Natural killer cell (primary cell): ENCODE data around the gene JPH3. TPM values are rescaled to one million over a fixed set of nuclear protein-coding genes. Genes with fewer than 3 reads are reported as not detected.
"Not testable (repeated sequence)": the region's sequence is repeated elsewhere in the genome, so short reads cannot be mapped to it uniquely, and the experiment has no call there.

ENCODE experiments used
- ATAC-seq, 3 donors: fragments of 150-1000 bp in 2 of 3; fragments of 200-7000 bp in 1 of 3; cut with Tn5 transposase; 1 replicate in 1 of 3; 2 replicates in 2 of 3; pipeline ENCODE4 v1.10.0; 2021; ENCODE audit warnings: mild to moderate bottlenecking in 2 of 3, moderate library complexity in 2 of 3
- DNase-seq, 2 donors: peaks; one replicate each; pipeline versions ENCODE4 v3.0.0 to v3.0.0-alpha.2; 2013 to 2021; ENCODE audit warnings: mixed read lengths in 1 of 2
- H3K27ac ChIP-seq: one replicate; pipeline ENCODE4 v1.5.1; 2013; ENCODE audit warnings: mild to moderate bottlenecking, low read length
- H3K27me3 ChIP-seq: one replicate; pipeline ENCODE4 v1.6.1; 2013; ENCODE audit warnings: low read length; ENCODE audit not compliant: control insufficient read depth, insufficient read depth
- H3K36me3 ChIP-seq: one replicate; pipeline ENCODE4 v1.6.1; 2013; ENCODE audit warnings: low read length; ENCODE audit not compliant: control insufficient read depth, insufficient read depth
- H3K4me1 ChIP-seq: one replicate; pipeline ENCODE4 v1.6.1; 2013; ENCODE audit warnings: low read length; ENCODE audit not compliant: control insufficient read depth, insufficient read depth
- H3K4me3 ChIP-seq: one replicate; pipeline ENCODE4 v1.5.1; 2013; ENCODE audit warnings: low read length
- H3K9me3 ChIP-seq: one replicate; pipeline ENCODE4 v1.6.1; 2013; ENCODE audit warnings: low read length; ENCODE audit not compliant: control insufficient read depth, insufficient read depth
- H3K27ac Mint-ChIP-seq, 2 donors: one replicate each; pipeline ENCODE4 v1.8.0; 2022; ENCODE audit warnings: mild to moderate bottlenecking in 2 of 2, mixed read lengths in 2 of 2, moderate library complexity in 1 of 2
- H3K27me3 Mint-ChIP-seq, 2 donors: one replicate each; pipeline ENCODE4 v1.8.0; 2022; ENCODE audit warnings: low read depth in 2 of 2, mixed read lengths in 2 of 2
- H3K36me3 Mint-ChIP-seq: one replicate; pipeline ENCODE4 v1.8.0; 2022; ENCODE audit warnings: mixed read lengths
- H3K4me1 Mint-ChIP-seq, 2 donors: one replicate each; pipeline ENCODE4 v1.8.0; 2022; ENCODE audit warnings: mixed read lengths in 2 of 2
- H3K4me3 Mint-ChIP-seq: one replicate; pipeline ENCODE4 v1.8.0; 2022; ENCODE audit warnings: mild to moderate bottlenecking, moderate library complexity, mixed read lengths
- H3K9me3 Mint-ChIP-seq, 2 donors: one replicate each; pipeline ENCODE4 v1.8.0; 2022; ENCODE audit warnings: mixed read lengths in 2 of 2
- CTCF ChIP-seq: fragments of 200-600 bp; IDR thresholded peaks from one replicate; pipeline ENCODE4 v1.8.0; 2022; ENCODE audit warnings: antibody characterized with exemption
- WGBS: methylation state at CpG from one replicate; pipeline ENCODE4 v1.1.7; 2013; ENCODE audit warnings: missing lambda C conversion rate; ENCODE audit not compliant: insufficient coverage; 5-methylcytosine and 5-hydroxymethylcytosine counted together
- intact Hi-C: fragments of 100-400 bp; cut with micrococcal nuclease; formaldehyde crosslinking; loops from one replicate; pipeline ENCODE4 v1.14.2; 2022
- total RNA-seq, 4 donors: library from RNA; stranded (reverse); fragments of 120-200 nt in 1 of 4; gene quantifications; one replicate each; pipeline versions ENCODE4 v1.2.3 to v1.2.4, GENCODE V29; 2013 to 2022

JPH3 gene
- total RNA-seq, 3 donors from 2014 or later (not counting 1 experiment from before 2014, with no cell fraction given): not detected

DNA sequence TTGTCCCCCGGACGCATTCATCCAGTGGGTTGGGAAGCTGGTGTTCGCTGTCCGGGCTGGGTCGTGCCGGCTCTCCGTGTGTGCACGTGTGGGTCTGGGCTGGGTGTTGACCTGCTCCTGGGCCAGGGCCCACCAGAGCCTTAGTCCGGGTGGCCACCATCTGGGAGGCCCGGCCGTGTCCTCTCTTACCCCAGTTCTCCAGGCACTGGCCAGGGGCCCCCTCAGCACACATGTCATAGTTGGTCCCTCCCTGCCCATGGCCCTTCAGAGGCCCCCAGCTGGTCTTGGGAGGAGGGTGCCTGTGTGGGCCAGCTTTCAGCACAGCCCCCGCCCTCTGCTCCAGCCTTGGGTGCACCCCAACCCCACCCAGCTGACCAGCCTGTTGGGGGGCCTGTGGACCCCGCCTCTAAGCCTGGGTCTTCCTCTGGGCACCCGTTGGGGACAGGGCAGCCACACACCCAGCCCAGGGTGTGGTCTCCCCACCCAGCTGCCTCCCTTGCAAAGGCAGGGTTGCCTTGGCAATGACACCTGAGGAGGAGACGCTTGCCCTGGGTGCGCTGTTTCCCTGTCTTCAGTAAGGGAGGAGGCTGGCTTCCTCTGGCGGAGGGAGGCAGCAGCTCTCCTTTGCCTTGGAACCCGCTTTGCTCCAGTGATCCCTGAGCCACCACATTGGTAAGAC, 77.4 kb downstream of the JPH3 start:
- H3K4me1 ChIP-seq: peaks cover 6% of the 10 kb centered on the region
- no peak overlapping the region for H3K4me3 ChIP-seq
- no peak for ATAC-seq
- Mint-ChIP-seq H3K4me1 (peaks cover 5 to 12% of the 10 kb centered on the region in 2 donors), H3K9me3 (no peaks in the 10 kb centered on the region), H3K4me3 (no peak overlapping the region), H3K27ac (no peak overlapping the region), H3K27me3 (peaks cover 0 to 3% of the 10 kb centered on the region in 2 donors), H3K36me3 (no peaks in the 10 kb centered on the region)
- no peaks in the 10 kb centered on the region for H3K27me3 ChIP-seq
- H3K36me3 ChIP-seq: no peaks in the 10 kb centered on the region
- TF ChIP-seq CTCF: no peak
- 90% methylated on average over 18 of the region's 18 CpGs for WGBS
- H3K27ac ChIP-seq: no peak overlapping the region
- intact Hi-C loops: no loop called here
- no peaks in the 10 kb centered on the region for H3K9me3 ChIP-seq
- DNase-seq: no peak

GRCh38 chr16:87680272-87680644, 78.0 kb downstream of the JPH3 start:
- Histone ChIP-seq H3K27ac (no peak overlapping the region), H3K4me1 (peaks cover 6% of the 10 kb centered on the region), H3K27me3 (no peaks in the 10 kb centered on the region), H3K36me3 (no peaks in the 10 kb centered on the region), H3K9me3 (no peaks in the 10 kb centered on the region), H3K4me3 (no peak overlapping the region)
- intact Hi-C loops: no loop called here
- H3K36me3 Mint-ChIP-seq: no peaks in the 10 kb centered on the region
- TF ChIP-seq CTCF: no peak
- DNase-seq (no peak), ATAC-seq (no peak)
- H3K9me3 Mint-ChIP-seq: no peaks in the 10 kb centered on the region
- peaks cover 5 to 12% of the 10 kb centered on the region in 2 donors for H3K4me1 Mint-ChIP-seq
- 90% methylated on average over 17 of the region's 17 CpGs for WGBS
- H3K27ac Mint-ChIP-seq: no peak overlapping the region
- H3K4me3 Mint-ChIP-seq: no peak overlapping the region
- peaks cover 0 to 3% of the 10 kb centered on the region in 2 donors for H3K27me3 Mint-ChIP-seq

DNA sequence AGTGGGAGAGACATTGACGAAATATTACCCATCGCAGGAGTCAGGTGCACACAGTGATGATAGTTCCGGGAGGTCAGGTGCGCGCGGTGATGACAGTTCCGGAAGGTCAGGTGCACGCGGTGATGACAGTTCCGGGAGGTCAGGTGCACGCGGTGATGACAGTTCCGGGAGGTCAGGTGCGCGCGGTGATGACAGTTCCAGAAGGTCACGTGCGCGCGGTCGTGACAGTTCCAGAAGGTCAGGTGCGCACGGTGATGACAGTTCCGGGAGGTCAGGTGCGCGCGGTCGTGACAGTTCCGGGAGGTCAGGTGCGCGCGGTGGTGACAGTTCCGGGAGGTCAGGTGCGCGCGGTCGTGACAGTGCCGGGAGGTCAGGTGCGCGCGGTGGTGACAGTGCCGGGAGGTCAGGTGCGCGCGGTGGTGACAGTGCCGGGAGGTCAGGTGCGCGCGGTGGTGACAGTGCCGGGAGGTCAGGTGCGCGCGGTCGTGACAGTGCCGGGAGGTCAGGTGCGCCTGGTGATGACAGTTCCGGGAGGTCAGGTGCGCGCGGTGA, 78.8 kb downstream of the JPH3 start:
- H3K36me3 Mint-ChIP-seq, H3K27me3 ChIP-seq, H3K27ac ChIP-seq, ATAC-seq, H3K9me3 Mint-ChIP-seq, H3K4me1 ChIP-seq, DNase-seq, H3K36me3 ChIP-seq, H3K27me3 Mint-ChIP-seq, H3K4me3 Mint-ChIP-seq, H3K4me3 ChIP-seq, intact Hi-C loops, H3K27ac Mint-ChIP-seq, H3K9me3 ChIP-seq: not testable (repeated sequence)
- H3K4me1 Mint-ChIP-seq: peaks cover 5 to 12% of the 10 kb centered on the region in 2 donors
- WGBS: 94% methylated on average over 60 of the region's 60 CpGs

DNA sequence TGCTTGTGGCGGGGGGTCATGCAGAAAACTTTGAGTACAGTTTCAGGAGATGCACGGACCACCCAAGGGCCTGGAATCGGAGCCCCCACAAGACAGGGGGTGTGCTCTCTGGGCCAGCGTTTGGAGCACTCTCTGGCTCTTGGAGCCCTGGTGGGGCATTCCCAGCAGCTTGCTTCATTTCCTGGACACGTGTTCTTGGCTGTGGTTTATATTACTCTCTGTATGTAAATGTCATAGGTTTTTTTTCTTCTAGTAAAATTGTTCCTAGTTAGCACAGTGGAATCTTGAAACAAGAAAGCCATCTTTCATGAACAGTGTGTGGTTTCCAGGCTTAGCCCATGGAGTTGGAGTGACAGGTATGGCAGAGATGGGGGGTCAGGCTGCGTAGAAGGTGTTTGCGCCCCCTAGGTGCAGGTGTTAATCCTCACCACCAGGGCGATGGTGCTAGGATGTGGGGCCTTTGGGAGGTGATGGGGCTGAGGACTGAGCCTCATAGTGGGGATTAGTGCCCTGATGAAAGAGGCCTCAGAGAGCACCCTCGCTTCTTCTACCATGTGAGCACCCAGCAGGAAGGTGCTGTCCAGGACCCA, 79.8 kb downstream of the JPH3 start:
- no peak overlapping the region for H3K4me3 Mint-ChIP-seq
- WGBS: 45% methylated on average over 9 of the region's 9 CpGs
- Histone ChIP-seq H3K4me3 (no peak overlapping the region), H3K36me3 (no peaks in the 10 kb centered on the region), H3K27ac (no peak overlapping the region), H3K4me1 (peaks cover 6% of the 10 kb centered on the region), H3K27me3 (no peaks in the 10 kb centered on the region), H3K9me3 (no peaks in the 10 kb centered on the region)
- intact Hi-C loops: no loop called here
- peaks cover 0 to 3% of the 10 kb centered on the region in 2 donors for H3K27me3 Mint-ChIP-seq
- ATAC-seq: peak; percentile 18 to 74 (median 67)
- H3K4me1 Mint-ChIP-seq: peaks cover 5 to 12% of the 10 kb centered on the region in 2 donors
- no peaks in the 10 kb centered on the region for H3K36me3 Mint-ChIP-seq
- H3K9me3 Mint-ChIP-seq: no peaks in the 10 kb centered on the region
- peak; percentile 12 for TF ChIP-seq CTCF
- no peak for DNase-seq
- no peak overlapping the region for H3K27ac Mint-ChIP-seq
